Natural killer cell (primary cell): ENCODE data around the gene RNF167. TPM values are rescaled to one million over a fixed set of nuclear protein-coding genes. Genes with fewer than 3 reads are reported as not detected.

Experiments
- ATAC-seq, 3 donors: fragments of 150-1000 bp in 2 of 3; fragments of 200-7000 bp in 1 of 3; cut with Tn5 transposase; 1 replicate in 1 of 3; 2 replicates in 2 of 3; pipeline ENCODE4 v1.10.0; 2021; ENCODE audit warnings: mild to moderate bottlenecking in 2 of 3, moderate library complexity in 2 of 3
- DNase-seq, 2 donors: peaks; one replicate each; pipeline versions ENCODE4 v3.0.0 to v3.0.0-alpha.2; 2013 to 2021; ENCODE audit warnings: mixed read lengths in 1 of 2
- H3K27ac ChIP-seq: one replicate; pipeline ENCODE4 v1.5.1; 2013; ENCODE audit warnings: mild to moderate bottlenecking, low read length
- H3K27me3 ChIP-seq: one replicate; pipeline ENCODE4 v1.6.1; 2013; ENCODE audit warnings: low read length; ENCODE audit not compliant: control insufficient read depth, insufficient read depth
- H3K36me3 ChIP-seq: one replicate; pipeline ENCODE4 v1.6.1; 2013; ENCODE audit warnings: low read length; ENCODE audit not compliant: control insufficient read depth, insufficient read depth
- H3K4me1 ChIP-seq: one replicate; pipeline ENCODE4 v1.6.1; 2013; ENCODE audit warnings: low read length; ENCODE audit not compliant: control insufficient read depth, insufficient read depth
- H3K4me3 ChIP-seq: one replicate; pipeline ENCODE4 v1.5.1; 2013; ENCODE audit warnings: low read length
- H3K9me3 ChIP-seq: one replicate; pipeline ENCODE4 v1.6.1; 2013; ENCODE audit warnings: low read length; ENCODE audit not compliant: control insufficient read depth, insufficient read depth
- H3K27ac Mint-ChIP-seq, 2 donors: one replicate each; pipeline ENCODE4 v1.8.0; 2022; ENCODE audit warnings: mild to moderate bottlenecking in 2 of 2, mixed read lengths in 2 of 2, moderate library complexity in 1 of 2
- H3K27me3 Mint-ChIP-seq, 2 donors: one replicate each; pipeline ENCODE4 v1.8.0; 2022; ENCODE audit warnings: low read depth in 2 of 2, mixed read lengths in 2 of 2
- H3K36me3 Mint-ChIP-seq: one replicate; pipeline ENCODE4 v1.8.0; 2022; ENCODE audit warnings: mixed read lengths
- H3K4me1 Mint-ChIP-seq, 2 donors: one replicate each; pipeline ENCODE4 v1.8.0; 2022; ENCODE audit warnings: mixed read lengths in 2 of 2
- H3K4me3 Mint-ChIP-seq: one replicate; pipeline ENCODE4 v1.8.0; 2022; ENCODE audit warnings: mild to moderate bottlenecking, moderate library complexity, mixed read lengths
- H3K9me3 Mint-ChIP-seq, 2 donors: one replicate each; pipeline ENCODE4 v1.8.0; 2022; ENCODE audit warnings: mixed read lengths in 2 of 2
- CTCF ChIP-seq: fragments of 200-600 bp; IDR thresholded peaks from one replicate; pipeline ENCODE4 v1.8.0; 2022; ENCODE audit warnings: antibody characterized with exemption
- WGBS: methylation state at CpG from one replicate; pipeline ENCODE4 v1.1.7; 2013; ENCODE audit warnings: missing lambda C conversion rate; ENCODE audit not compliant: insufficient coverage; 5-methylcytosine and 5-hydroxymethylcytosine counted together
- intact Hi-C: fragments of 100-400 bp; cut with micrococcal nuclease; formaldehyde crosslinking; loops from one replicate; pipeline ENCODE4 v1.14.2; 2022
- total RNA-seq, 4 donors: library from RNA; stranded (reverse); fragments of 120-200 nt in 1 of 4; gene quantifications; one replicate each; pipeline versions ENCODE4 v1.2.3 to v1.2.4, GENCODE V29; 2013 to 2022

The RNF167 gene
- total RNA-seq, 3 donors from 2014 or later (not counting 1 experiment from before 2014, with no cell fraction given) = 149 to 189 (median 177) TPM

DNA sequence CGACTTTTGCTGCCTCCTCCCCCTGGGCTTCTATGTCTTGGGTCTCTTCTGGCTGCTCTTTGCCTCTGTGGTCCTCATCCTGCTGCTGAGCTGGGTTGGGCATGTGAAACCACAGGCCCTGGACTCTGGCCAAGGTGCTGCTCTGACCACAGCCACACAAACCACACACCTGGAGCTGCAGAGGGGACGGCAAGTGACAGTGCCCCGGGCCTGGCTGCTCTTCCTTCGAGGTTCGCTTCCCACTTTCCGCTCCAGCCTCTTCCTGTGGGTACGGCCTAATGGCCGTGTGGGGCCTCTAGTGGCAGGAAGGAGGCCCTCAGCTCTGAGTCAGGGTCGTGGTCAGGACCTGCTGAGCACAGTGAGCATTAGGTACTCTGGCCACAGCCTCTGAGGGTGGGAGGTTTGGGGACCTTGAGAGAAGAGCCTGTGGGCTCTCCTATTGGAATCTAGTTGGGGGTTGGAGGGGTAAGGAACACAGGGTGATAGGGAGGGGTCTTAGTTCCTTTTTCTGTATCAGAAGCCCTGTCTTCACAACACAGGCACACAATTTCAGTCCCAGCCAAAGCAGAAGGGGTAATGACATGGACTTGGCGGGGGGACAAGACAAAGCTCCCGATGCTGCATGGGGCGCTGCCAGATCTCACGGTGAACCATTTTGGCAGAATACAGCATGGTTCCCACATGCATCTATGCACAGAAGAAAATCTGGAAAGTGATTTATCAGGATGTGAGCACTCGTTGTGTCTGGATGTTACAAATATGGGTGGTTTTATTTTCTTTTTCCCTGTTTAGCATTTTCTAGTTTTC lies 5.7 kb upstream of the RNF167 start:
- ATAC-seq (peak in 2 of 3 donors; percentile 48 to 60), DNase-seq (peak in 1 of 2 donors; percentile 48)
- Histone ChIP-seq H3K27ac (no peak overlapping the region), H3K4me3 (no peak overlapping the region), H3K27me3 (no peaks in the 10 kb centered on the region), H3K36me3 (peaks cover 18% of the 10 kb centered on the region), H3K9me3 (no peaks in the 10 kb centered on the region), H3K4me1 (peaks cover 36% of the 10 kb centered on the region)
- Mint-ChIP-seq H3K4me3 (peak overlapping the region; percentile 80), H3K27ac (peak overlapping the region; percentile 55 to 81), H3K36me3 (no peaks in the 10 kb centered on the region), H3K27me3 (peaks cover 0 to 4% of the 10 kb centered on the region in 2 donors), H3K4me1 (peaks cover 34 to 57% of the 10 kb centered on the region in 2 donors), H3K9me3 (no peaks in the 10 kb centered on the region)
- intact Hi-C loops = no loop called here
- no peak for TF ChIP-seq CTCF
- WGBS = 19% methylated on average over 13 of the region's 14 CpGs

DNA sequence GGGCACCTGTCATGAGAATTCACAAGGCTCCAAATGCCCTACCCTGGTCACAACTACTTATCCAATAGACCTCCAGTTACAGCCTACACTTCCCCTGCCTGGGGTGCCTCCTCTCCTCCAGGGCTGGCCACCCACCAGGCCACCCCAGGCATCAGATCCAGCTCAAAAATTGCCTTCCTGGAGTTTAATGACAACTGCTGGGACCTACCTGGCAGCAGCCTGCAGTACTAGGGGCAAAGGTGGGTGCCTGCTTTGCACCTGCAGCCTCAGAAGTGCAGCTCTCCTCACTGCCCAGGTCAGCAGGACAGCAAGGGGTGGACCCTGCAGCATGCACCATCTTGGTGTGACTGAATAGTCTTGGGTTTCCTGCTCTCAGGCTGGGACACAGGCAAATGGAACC lies 4.4 kb upstream of the RNF167 start:
- H3K4me1 Mint-ChIP-seq = peaks cover 35 to 68% of the 10 kb centered on the region in 2 donors
- DNase-seq = no peak
- ATAC-seq = no peak

GRCh38 chr17:4936436-4936835 lies 3.6 kb upstream of the RNF167 start:
- no peaks in the 10 kb centered on the region for H3K9me3 ChIP-seq
- no peaks in the 10 kb centered on the region for H3K27me3 ChIP-seq
- no peak overlapping the region for H3K4me3 Mint-ChIP-seq
- H3K9me3 Mint-ChIP-seq = no peaks in the 10 kb centered on the region
- no peak overlapping the region for H3K4me3 ChIP-seq
- no peak for ATAC-seq
- no peak for DNase-seq
- intact Hi-C loops = no loop called here
- TF ChIP-seq CTCF = no peak
- WGBS = 92% methylated on average over 3 of the region's 3 CpGs
- H3K4me1 ChIP-seq = peaks cover 47% of the 10 kb centered on the region
- peaks cover 18% of the 10 kb centered on the region for H3K36me3 ChIP-seq
- H3K27ac Mint-ChIP-seq = peak overlapping the region; percentile 48 to 62
- no peak overlapping the region for H3K27ac ChIP-seq
- H3K27me3 Mint-ChIP-seq = peaks cover 0 to 4% of the 10 kb centered on the region in 2 donors
- H3K36me3 Mint-ChIP-seq = no peaks in the 10 kb centered on the region
- peaks cover 43 to 76% of the 10 kb centered on the region in 2 donors for H3K4me1 Mint-ChIP-seq

More for the DNA sequence above, 4.4 kb upstream of the RNF167 start:
- Histone ChIP-seq H3K27ac (no peak overlapping the region), H3K27me3 (no peaks in the 10 kb centered on the region), H3K4me3 (no peak overlapping the region), H3K4me1 (peaks cover 39% of the 10 kb centered on the region), H3K9me3 (no peaks in the 10 kb centered on the region), H3K36me3 (peaks cover 18% of the 10 kb centered on the region)
- H3K36me3 Mint-ChIP-seq = no peaks in the 10 kb centered on the region
- H3K4me3 Mint-ChIP-seq = no peak overlapping the region
- no peaks in the 10 kb centered on the region for H3K9me3 Mint-ChIP-seq
- TF ChIP-seq CTCF = no peak
- peaks cover 0 to 4% of the 10 kb centered on the region in 2 donors for H3K27me3 Mint-ChIP-seq
- intact Hi-C loops = no loop called here
- peak overlapping the region; percentile 48 to 62 for H3K27ac Mint-ChIP-seq
